Kidney capillary endothelial cell (primary cell): Measurements from ENCODE around the gene DPP6.

Experiments
- DNase-seq: peaks from one replicate; pipeline ENCODE4 v3.0.0-alpha.2; 2018; ENCODE audit warnings: low spot score

Gene DPP6

DNA sequence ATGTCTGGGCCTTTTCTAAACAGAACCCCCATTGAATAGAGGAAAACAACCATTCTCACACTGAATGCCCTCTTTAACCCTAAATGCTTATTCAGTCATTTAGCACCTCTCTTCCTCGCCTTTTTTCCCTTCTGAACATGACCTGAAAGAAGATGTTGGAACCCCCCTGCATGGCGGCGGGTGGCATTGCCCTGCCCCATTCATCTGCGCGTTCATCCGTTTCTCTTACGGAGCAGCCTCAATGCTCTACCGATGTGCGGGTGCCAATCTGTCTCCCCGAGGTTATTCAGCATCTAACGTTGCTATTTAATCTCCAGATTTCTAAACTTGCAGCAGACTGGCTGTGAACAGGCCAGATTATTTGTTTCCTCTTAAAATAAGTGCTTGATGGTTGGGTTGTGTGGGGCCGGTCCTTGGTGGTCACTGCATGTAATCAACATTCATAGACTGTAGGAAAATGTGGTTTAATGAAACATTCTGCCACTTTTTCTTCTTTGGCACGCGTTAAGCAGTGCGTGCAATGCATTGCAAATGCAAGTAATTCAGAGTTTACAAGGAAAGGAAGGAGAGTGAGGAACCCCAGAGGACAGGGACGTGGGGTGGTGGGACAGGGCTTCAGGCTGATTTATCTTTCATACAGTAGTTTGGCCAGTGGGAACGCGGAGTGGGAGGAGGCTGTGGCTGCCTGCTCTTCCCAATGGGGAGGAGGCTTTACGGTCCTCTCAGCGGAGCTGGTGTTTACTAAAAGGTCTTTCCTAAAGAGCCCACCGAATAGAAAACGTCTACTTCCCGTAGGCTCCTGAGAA, 286.7 kb downstream of the DPP6 start:
- no peak for DNase-seq

DNA sequence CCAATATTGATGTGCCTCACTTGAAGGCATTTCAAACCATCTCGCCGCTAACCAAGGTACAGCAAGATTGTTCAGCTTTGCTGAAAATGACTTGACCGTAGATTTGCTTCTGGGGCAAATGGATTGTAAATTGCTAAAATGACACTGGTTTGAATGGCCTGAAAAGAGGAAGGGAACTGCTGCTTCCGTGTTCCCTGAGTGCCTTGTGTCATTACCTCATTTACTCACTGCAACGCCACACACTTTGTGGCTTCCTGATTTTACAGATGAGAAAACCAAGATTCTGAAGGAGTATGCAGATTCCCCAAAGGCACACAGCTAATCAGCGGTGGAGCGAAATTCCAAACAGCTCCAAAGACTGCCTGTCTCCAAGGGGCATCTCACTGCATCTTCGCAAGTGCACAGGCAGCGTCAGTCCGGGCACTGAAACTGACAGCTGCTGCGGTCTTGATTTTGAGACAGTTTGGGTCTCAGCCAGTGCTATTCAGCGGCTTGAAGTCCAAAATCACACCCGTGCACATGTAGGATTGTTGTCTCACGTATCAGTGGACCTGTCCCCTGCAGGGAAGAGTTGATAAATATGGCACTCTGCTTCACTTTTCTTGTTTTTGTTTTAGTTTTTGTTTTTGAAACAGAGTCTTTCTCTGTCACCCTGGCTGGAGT, 290.9 kb downstream of the DPP6 start:
- DNase-seq = no peak

- no peak for DNase-seq
These were observed 291.7 kb downstream of the DPP6 start for GRCh38 chr7:154343778-154344412.

- DNase-seq = no peak
These were observed 292.9 kb downstream of the DPP6 start for GRCh38 chr7:154345093-154345492.

GRCh38 chr7:154347700-154348266, 295.6 kb downstream of the DPP6 start:
- no peak for DNase-seq

DNA sequence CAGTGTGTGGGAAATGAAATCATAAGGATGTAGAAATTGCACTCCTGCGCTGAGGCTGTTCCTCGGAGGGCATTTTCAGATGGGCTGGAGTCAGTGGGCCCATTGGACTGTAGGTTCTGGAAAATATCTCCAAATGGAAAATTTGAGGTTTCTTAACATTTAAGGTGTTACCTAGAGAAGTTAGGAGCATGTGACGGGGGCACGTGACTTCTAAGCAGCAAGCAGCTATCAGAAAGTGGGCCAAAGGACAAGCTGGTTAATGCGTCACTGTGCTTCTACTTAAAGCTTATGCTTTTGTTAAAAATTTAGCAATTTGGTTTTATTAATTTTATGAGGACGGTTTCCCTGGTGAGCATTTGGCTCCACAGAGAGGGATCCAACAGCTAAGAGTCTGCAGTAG, 298.7 kb downstream of the DPP6 start:
- no peak for DNase-seq

GRCh38 chr7:154353355-154353767, 301.2 kb downstream of the DPP6 start:
- no peak for DNase-seq

- no peak for DNase-seq
These were observed 312.0 kb downstream of the DPP6 start for GRCh38 chr7:154364170-154364569.

- DNase-seq = no peak
These were observed 319.2 kb downstream of the DPP6 start for GRCh38 chr7:154371424-154371823.

- no peak for DNase-seq
These were observed 319.9 kb downstream of the DPP6 start for GRCh38 chr7:154372011-154372601.

GRCh38 chr7:154373956-154374355, 321.8 kb downstream of the DPP6 start:
- no peak for DNase-seq

GRCh38 chr7:154375956-154376355, 323.8 kb downstream of the DPP6 start:
- no peak for DNase-seq

GRCh38 chr7:154380771-154381170, 328.6 kb downstream of the DPP6 start:
- no peak for DNase-seq

- no peak for DNase-seq
These were observed 330.8 kb downstream of the DPP6 start for GRCh38 chr7:154383045-154383444.

DNA sequence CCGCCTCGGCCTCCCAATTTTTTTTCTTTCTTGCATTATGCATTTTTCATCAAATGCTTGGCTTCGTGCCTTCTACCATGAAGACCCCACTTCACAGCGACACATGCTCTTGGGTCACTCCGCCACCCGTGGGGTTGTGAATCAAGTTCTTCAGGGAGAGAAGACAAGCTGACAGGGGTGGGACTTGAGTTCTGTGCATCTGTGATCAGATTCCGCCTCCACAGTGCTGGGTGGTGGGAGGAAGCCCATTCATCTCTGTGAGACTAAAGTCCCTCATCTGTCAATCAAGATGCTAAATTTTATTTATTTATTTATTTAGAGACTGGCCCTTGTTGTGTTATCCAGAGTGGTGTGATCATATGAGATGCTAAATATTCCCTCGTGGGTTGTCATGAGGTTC, 333.0 kb downstream of the DPP6 start:
- DNase-seq = no peak

GRCh38 chr7:154387252-154387651, 335.1 kb downstream of the DPP6 start:
- no peak for DNase-seq

- DNase-seq = no peak
These were observed 336.2 kb downstream of the DPP6 start for GRCh38 chr7:154388412-154388811.

DNA sequence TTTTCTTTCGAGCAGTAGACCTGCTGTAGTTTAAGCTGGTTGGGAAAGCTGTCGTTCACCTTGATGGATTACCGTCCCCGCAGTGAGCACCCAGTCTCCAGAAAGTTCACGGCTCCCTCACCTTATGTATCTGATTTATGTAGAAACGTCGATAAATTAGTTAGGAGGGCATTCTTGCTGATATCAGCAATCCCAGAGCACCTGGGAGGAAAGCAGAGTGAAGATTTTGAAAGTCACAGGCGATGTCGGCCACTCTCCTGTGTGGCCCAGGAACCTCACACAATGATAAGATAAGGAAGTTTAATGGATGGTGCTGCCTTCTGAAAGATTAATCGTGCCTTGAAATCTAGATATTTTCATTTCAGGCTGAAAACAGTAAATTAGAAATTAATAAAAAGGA, 336.8 kb downstream of the DPP6 start:
- no peak for DNase-seq

DNA sequence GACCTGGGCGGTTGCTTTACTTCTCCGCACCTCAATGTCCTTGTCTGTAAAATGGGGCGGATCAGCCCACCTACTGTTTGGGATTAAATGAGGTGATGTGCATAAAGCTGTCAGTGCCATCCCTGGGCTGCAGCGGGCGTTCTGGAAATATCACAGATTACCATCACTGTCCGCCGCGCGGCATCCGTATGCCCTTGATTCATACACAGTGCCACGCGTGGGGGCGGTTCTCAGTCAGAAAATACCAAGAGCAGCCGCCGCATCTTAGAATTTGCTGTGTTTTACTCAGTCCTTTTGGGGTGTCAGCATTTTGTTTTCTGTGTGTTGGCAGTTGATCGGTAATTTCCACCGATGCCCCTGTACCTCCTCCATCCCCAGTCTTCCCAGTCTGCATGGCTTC, 338.8 kb downstream of the DPP6 start:
- no peak for DNase-seq

DNA sequence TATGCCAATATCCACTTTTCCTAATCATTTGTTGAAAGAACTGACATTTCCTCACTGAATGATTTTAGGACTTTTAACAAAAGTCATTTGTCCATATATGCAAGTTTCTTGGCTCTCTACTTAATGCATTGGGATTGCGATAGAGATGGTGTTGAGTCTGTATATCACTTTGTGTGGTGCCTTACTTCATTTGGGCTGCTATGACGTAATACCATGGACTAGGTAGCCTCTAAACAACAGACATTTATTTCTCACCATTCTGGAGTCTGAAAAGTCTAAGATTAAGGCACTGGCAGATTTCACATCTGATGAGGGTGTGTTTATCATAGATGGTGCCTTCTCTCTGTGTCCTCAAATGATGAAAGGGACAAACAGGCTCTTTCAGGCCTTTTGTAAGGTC, 342.6 kb downstream of the DPP6 start:
- no peak for DNase-seq

DNA sequence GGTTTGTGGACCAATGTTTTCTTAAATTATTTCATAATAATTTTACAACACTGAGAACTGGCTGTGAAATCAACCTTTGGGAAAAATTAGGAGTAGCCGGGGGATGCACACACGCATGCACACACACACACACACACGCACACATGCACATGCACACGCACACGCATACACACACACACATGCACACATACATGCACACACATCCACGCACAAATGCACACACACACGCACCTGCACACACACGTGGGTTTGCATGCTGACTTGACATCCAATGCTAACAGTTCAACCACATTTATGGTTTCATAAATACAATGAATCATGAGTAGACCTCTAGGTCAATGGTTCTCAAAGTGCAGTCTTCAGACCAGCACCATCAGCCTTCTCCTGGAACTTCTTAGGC, 354.1 kb downstream of the DPP6 start:
- no peak for DNase-seq

GRCh38 chr7:154409703-154410311, 357.6 kb downstream of the DPP6 start:
- peak; percentile 0 for DNase-seq
